IPS-NIHi7 (cell line): Measurements from ENCODE around the gene RAB44.
"Not testable (repeated sequence)": the region's sequence is repeated elsewhere in the genome, so short reads cannot be mapped to it uniquely, and the experiment has no call there.

Source experiments
- DNase-seq: peaks from one replicate; pipeline ENCODE4 v3.0.0; 2012; ENCODE audit warnings: mixed read lengths; ENCODE audit errors: extremely low spot score

The RAB44 gene

GRCh38 chr6:36685926-36686667 is 11.5 kb upstream of the RAB44 start:
- DNase-seq, result no peak

- DNase-seq, result no peak
Measured at GRCh38 chr6:36686668-36687513, 10.7 kb upstream of the RAB44 start.

GRCh38 chr6:36688063-36688738 is 9.4 kb upstream of the RAB44 start:
- no peak for DNase-seq

GRCh38 chr6:36688739-36689075 is 8.9 kb upstream of the RAB44 start:
- no peak for DNase-seq

- no peak for DNase-seq
Measured at GRCh38 chr6:36691011-36691410, 6.6 kb upstream of the RAB44 start.

GRCh38 chr6:36691612-36692011 is 6.0 kb upstream of the RAB44 start:
- no peak for DNase-seq

- DNase-seq, result no peak
Measured at GRCh38 chr6:36692220-36692619, 5.4 kb upstream of the RAB44 start.

- no peak for DNase-seq
Measured at GRCh38 chr6:36692861-36693702, 4.5 kb upstream of the RAB44 start.

- DNase-seq, result no peak
Measured at GRCh38 chr6:36694616-36695015, 3.0 kb upstream of the RAB44 start.

- no peak for DNase-seq
Measured at GRCh38 chr6:36695414-36695813, 2.2 kb upstream of the RAB44 start.

GRCh38 chr6:36698196-36698595 is 570 bp downstream of the RAB44 start:
- DNase-seq, result no peak

GRCh38 chr6:36698871-36699271 is 1.2 kb downstream of the RAB44 start:
- no peak for DNase-seq

- no peak for DNase-seq
Measured at GRCh38 chr6:36699348-36699747, 1.7 kb downstream of the RAB44 start.

GRCh38 chr6:36700071-36700812 is 2.6 kb downstream of the RAB44 start:
- no peak for DNase-seq

- no peak for DNase-seq
Measured at GRCh38 chr6:36700831-36701230, 3.2 kb downstream of the RAB44 start.

GRCh38 chr6:36701401-36701991 is 3.9 kb downstream of the RAB44 start:
- peak; percentile 70 for DNase-seq

GRCh38 chr6:36702656-36703055 is 5.0 kb downstream of the RAB44 start:
- DNase-seq, result no peak

- no peak for DNase-seq
Measured at GRCh38 chr6:36703081-36703606, 5.5 kb downstream of the RAB44 start.

- DNase-seq, result no peak
Measured at GRCh38 chr6:36703982-36704381, 6.4 kb downstream of the RAB44 start.

GRCh38 chr6:36704961-36705577 is 7.4 kb downstream of the RAB44 start:
- DNase-seq, result not testable (repeated sequence)
